ENCODE results near the gene RAPGEF6.
"Not testable (repeated sequence)": the region's sequence is repeated elsewhere in the genome, so short reads cannot be mapped to it uniquely, and the experiment has no call there.

RAPGEF6 gene

GRCh38 chr5:131382407-131383395, 252.3 kb downstream of the RAPGEF6 start:
- no peak overlapping the region for H3K4me3 ChIP-seq (ENCODE audit: low read depth, low read length)
- in situ Hi-C loops (cut with HindIII; ENCODE audit: low sequenced_read_pairs), result no loop called here
- TF ChIP-seq CTCF (IDR thresholded peaks at IDR 0.05; ENCODE audit: low read depth, low read length, missing control alignments), result peak; percentile 40
- no peak for DNase-seq (ENCODE audit: low read depth)

DNA sequence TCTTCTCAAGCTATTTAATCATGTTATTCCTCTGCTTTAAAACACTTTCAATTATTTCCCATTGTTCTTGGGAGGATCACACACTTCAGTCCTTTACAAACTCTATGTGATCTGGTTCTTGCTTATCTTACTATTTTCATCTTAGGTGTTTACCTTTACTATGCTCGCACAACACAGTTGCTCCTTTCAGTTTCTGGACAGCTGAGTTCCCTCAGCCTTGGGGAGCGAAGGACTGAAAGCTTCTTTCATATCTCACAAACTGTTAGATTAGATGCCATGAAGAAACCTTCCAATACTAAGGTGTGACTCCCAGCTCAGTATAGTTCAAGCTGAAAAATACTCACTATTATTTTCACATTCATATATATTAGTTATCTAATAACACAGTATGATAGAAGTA, 253.3 kb downstream of the RAPGEF6 start:
- H3K4me3 ChIP-seq (ENCODE audit: low read depth, low read length), result no peak overlapping the region
- in situ Hi-C loops (cut with HindIII; ENCODE audit: low sequenced_read_pairs), result no loop called here
- DNase-seq (ENCODE audit: low read depth), result no peak
- TF ChIP-seq CTCF (IDR thresholded peaks at IDR 0.05; ENCODE audit: low read depth, low read length, missing control alignments), result no peak

DNA sequence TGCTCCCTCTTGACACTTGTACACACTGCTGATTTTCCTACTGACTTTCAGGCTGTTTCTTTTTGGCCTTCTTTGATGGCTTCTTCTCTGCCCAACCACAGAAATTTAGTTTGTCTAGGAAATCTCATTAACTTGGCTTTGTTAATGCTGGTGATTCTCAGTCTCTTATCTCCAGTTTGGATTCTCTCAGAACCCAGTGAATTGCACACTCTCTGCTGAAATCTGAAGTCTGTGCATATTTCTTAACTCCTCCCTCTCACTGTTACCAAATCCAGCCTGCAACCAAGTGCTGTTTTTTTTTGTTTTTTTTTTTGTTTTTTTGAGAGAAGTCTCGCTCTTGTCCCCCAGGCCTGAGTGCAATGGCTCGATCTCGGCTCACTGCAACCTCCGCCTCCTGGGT, 254.0 kb downstream of the RAPGEF6 start:
- DNase-seq (ENCODE audit: low read depth), result no peak
- in situ Hi-C loops (cut with HindIII; ENCODE audit: low sequenced_read_pairs), result no loop called here
- no peak for TF ChIP-seq CTCF (IDR thresholded peaks at IDR 0.05; ENCODE audit: low read depth, low read length, missing control alignments)
- no peak overlapping the region for H3K4me3 ChIP-seq (ENCODE audit: low read depth, low read length)

GRCh38 chr5:131380238-131380637, 254.8 kb downstream of the RAPGEF6 start:
- DNase-seq (ENCODE audit: low read depth); H3K4me3 ChIP-seq (ENCODE audit: low read depth, low read length): not testable (repeated sequence)

GRCh38 chr5:131379723-131380122, 255.3 kb downstream of the RAPGEF6 start:
- peak; percentile 44 for DNase-seq (ENCODE audit: low read depth)
- TF ChIP-seq CTCF (IDR thresholded peaks at IDR 0.05; ENCODE audit: low read depth, low read length, missing control alignments), result no peak
- in situ Hi-C loops (cut with HindIII; ENCODE audit: low sequenced_read_pairs), result no loop called here
- no peak overlapping the region for H3K4me3 ChIP-seq (ENCODE audit: low read depth, low read length)

More at GRCh38 chr5:131380238-131380637, 254.8 kb downstream of the RAPGEF6 start:
- in situ Hi-C loops (cut with HindIII; ENCODE audit: low sequenced_read_pairs), result not testable (repeated sequence)

GRCh38 chr5:131378721-131379541, 256.1 kb downstream of the RAPGEF6 start:
- DNase-seq (ENCODE audit: low read depth), result no peak
- no peak overlapping the region for H3K4me3 ChIP-seq (ENCODE audit: low read depth, low read length)
- TF ChIP-seq CTCF (IDR thresholded peaks at IDR 0.05; ENCODE audit: low read depth, low read length, missing control alignments), result no peak
- in situ Hi-C loops (cut with HindIII; ENCODE audit: low sequenced_read_pairs), result no loop called here
